Glutamatergic neuron (in vitro differentiated cells): ENCODE data around the gene FAM13C. TPM values are rescaled to one million over a fixed set of nuclear protein-coding genes. Genes with fewer than 3 reads are reported as not detected.
A peak's percentile ranks its signal among the peaks of the same experiment; 100 is the strongest.

Experiments
- DNase-seq: peaks from one replicate; pipeline ENCODE4 v3.0.0; 2022
- H3K27ac Mint-ChIP-seq: one replicate; pipeline ENCODE4 v1.8.0; 2020; ENCODE audit warnings: mild to moderate bottlenecking, mixed read lengths, inconsistent platforms; ENCODE audit not compliant: unreplicated experiment
- H3K27me3 Mint-ChIP-seq: one replicate; pipeline ENCODE4 v1.8.0; 2020; ENCODE audit warnings: mild to moderate bottlenecking, moderate library complexity, mixed read lengths, inconsistent platforms; ENCODE audit not compliant: unreplicated experiment
- H3K36me3 Mint-ChIP-seq: one replicate; pipeline ENCODE4 v1.8.0; 2020; ENCODE audit warnings: mild to moderate bottlenecking, mixed read lengths, inconsistent platforms; ENCODE audit not compliant: unreplicated experiment
- H3K4me1 Mint-ChIP-seq: one replicate; pipeline ENCODE4 v1.8.0; 2020; ENCODE audit warnings: mild to moderate bottlenecking, low read depth, mixed read lengths, inconsistent platforms; ENCODE audit not compliant: unreplicated experiment
- H3K4me3 Mint-ChIP-seq: one replicate; pipeline ENCODE4 v1.8.0; 2020; ENCODE audit warnings: mild to moderate bottlenecking, mixed read lengths, inconsistent platforms; ENCODE audit not compliant: unreplicated experiment
- H3K9me3 Mint-ChIP-seq: one replicate; pipeline ENCODE4 v1.8.0; 2020; ENCODE audit warnings: mild to moderate bottlenecking, moderate library complexity, mixed read lengths, inconsistent platforms; ENCODE audit not compliant: unreplicated experiment
- CTCF ChIP-seq: fragments of 200-600 bp; sonication (generic); IDR thresholded peaks from one replicate; pipeline ENCODE4 v1.5.0; 2021; ENCODE audit not compliant: partially characterized antibody, unreplicated experiment
- total RNA-seq: library from RNA; stranded (reverse); fragmentation: NEBNext Ultra II Directional; extraction: Animal tissue kit (Norgen Biotek cat#: 25700); gene quantifications from one replicate; pipeline ENCODE4 v1.2.1, GENCODE V29; 2021; ENCODE audit not compliant: unreplicated experiment

Gene FAM13C
- total RNA-seq, 1 donor from 2014 or later: 17.8 TPM

- no peak for TF ChIP-seq CTCF
- peaks cover 6% of the 10 kb centered on the region for H3K36me3 Mint-ChIP-seq
- H3K4me3 Mint-ChIP-seq: no peak overlapping the region
- no peaks in the 10 kb centered on the region for H3K27me3 Mint-ChIP-seq
- no peaks in the 10 kb centered on the region for H3K4me1 Mint-ChIP-seq
- peaks cover 3% of the 10 kb centered on the region for H3K9me3 Mint-ChIP-seq
- no peak overlapping the region for H3K27ac Mint-ChIP-seq
- no peak for DNase-seq
Observed at GRCh38 chr10:59237775-59238174, 124.6 kb downstream of the FAM13C start.

GRCh38 chr10:59236064-59236697 is 126.2 kb downstream of the FAM13C start:
- DNase-seq: no peak
- no peak for TF ChIP-seq CTCF
- peaks cover 6% of the 10 kb centered on the region for H3K36me3 Mint-ChIP-seq
- no peaks in the 10 kb centered on the region for H3K27me3 Mint-ChIP-seq
- H3K4me3 Mint-ChIP-seq: no peak overlapping the region
- H3K27ac Mint-ChIP-seq: no peak overlapping the region
- peaks cover 3% of the 10 kb centered on the region for H3K9me3 Mint-ChIP-seq
- H3K4me1 Mint-ChIP-seq: no peaks in the 10 kb centered on the region

- DNase-seq: no peak
- peak; percentile 16 for TF ChIP-seq CTCF
Observed at GRCh38 chr10:59234816-59235429, 127.4 kb downstream of the FAM13C start.

GRCh38 chr10:59234194-59234593 is 128.2 kb downstream of the FAM13C start:
- Mint-ChIP-seq H3K4me3 (no peak overlapping the region), H3K36me3 (peaks cover 6% of the 10 kb centered on the region), H3K4me1 (no peaks in the 10 kb centered on the region), H3K27me3 (no peaks in the 10 kb centered on the region), H3K9me3 (peaks cover 3% of the 10 kb centered on the region), H3K27ac (no peak overlapping the region)
- TF ChIP-seq CTCF: no peak
- DNase-seq: no peak

More at GRCh38 chr10:59234816-59235429, 127.4 kb downstream of the FAM13C start:
- no peaks in the 10 kb centered on the region for H3K4me1 Mint-ChIP-seq
- H3K27me3 Mint-ChIP-seq: no peaks in the 10 kb centered on the region
- H3K9me3 Mint-ChIP-seq: peaks cover 3% of the 10 kb centered on the region
- no peak overlapping the region for H3K27ac Mint-ChIP-seq
- no peak overlapping the region for H3K4me3 Mint-ChIP-seq
- H3K36me3 Mint-ChIP-seq: peaks cover 6% of the 10 kb centered on the region

GRCh38 chr10:59229441-59229840 is 132.9 kb downstream of the FAM13C start:
- H3K27me3 Mint-ChIP-seq: peaks cover 1% of the 10 kb centered on the region
- no peaks in the 10 kb centered on the region for H3K36me3 Mint-ChIP-seq
- no peak overlapping the region for H3K4me3 Mint-ChIP-seq
- H3K9me3 Mint-ChIP-seq: no peaks in the 10 kb centered on the region
- DNase-seq: no peak
- H3K27ac Mint-ChIP-seq: no peak overlapping the region
- H3K4me1 Mint-ChIP-seq: no peaks in the 10 kb centered on the region
- TF ChIP-seq CTCF: no peak
